Measurements from ENCODE around the gene ERBB4.

ERBB4 gene

GRCh38 chr2:212033888-212034287 is 504.7 kb downstream of the ERBB4 start:
- Histone ChIP-seq H3K4me3 (ENCODE audit: low read length) (no peak overlapping the region), H3K36me3 (ENCODE audit: insufficient read depth, low read depth, low read length) (no peaks in the 10 kb centered on the region), H3K9me3 (ENCODE audit: insufficient read depth, low read depth, low read length) (no peaks in the 10 kb centered on the region), H3K27me3 (ENCODE audit: insufficient read depth, low read length) (no peaks in the 10 kb centered on the region), H3K9ac (ENCODE audit: low read depth, low read length) (no peak overlapping the region), H3K4me1 (ENCODE audit: insufficient read depth, low read length) (no peaks in the 10 kb centered on the region), H3K27ac (ENCODE audit: low read length) (no peak overlapping the region)

GRCh38 chr2:212032536-212033219 is 505.9 kb downstream of the ERBB4 start:
- Histone ChIP-seq H3K9ac (ENCODE audit: low read depth, low read length) (no peak overlapping the region), H3K27me3 (ENCODE audit: insufficient read depth, low read length) (no peaks in the 10 kb centered on the region), H3K9me3 (ENCODE audit: insufficient read depth, low read depth, low read length) (no peaks in the 10 kb centered on the region), H3K4me1 (ENCODE audit: insufficient read depth, low read length) (no peaks in the 10 kb centered on the region), H3K27ac (ENCODE audit: low read length) (no peak overlapping the region), H3K36me3 (ENCODE audit: insufficient read depth, low read depth, low read length) (no peaks in the 10 kb centered on the region), H3K4me3 (ENCODE audit: low read length) (no peak overlapping the region)

GRCh38 chr2:212032032-212032431 is 506.6 kb downstream of the ERBB4 start:
- H3K4me3 ChIP-seq (ENCODE audit: low read length): no peak overlapping the region
- H3K36me3 ChIP-seq (ENCODE audit: insufficient read depth, low read depth, low read length): no peaks in the 10 kb centered on the region
- no peaks in the 10 kb centered on the region for H3K27me3 ChIP-seq (ENCODE audit: insufficient read depth, low read length)
- H3K27ac ChIP-seq (ENCODE audit: low read length): no peak overlapping the region
- no peaks in the 10 kb centered on the region for H3K9me3 ChIP-seq (ENCODE audit: insufficient read depth, low read depth, low read length)
- no peaks in the 10 kb centered on the region for H3K4me1 ChIP-seq (ENCODE audit: insufficient read depth, low read length)
- no peak overlapping the region for H3K9ac ChIP-seq (ENCODE audit: low read depth, low read length)

GRCh38 chr2:212030709-212031108 is 507.9 kb downstream of the ERBB4 start:
- no peak overlapping the region for H3K4me3 ChIP-seq (ENCODE audit: low read length)
- no peaks in the 10 kb centered on the region for H3K36me3 ChIP-seq (ENCODE audit: insufficient read depth, low read depth, low read length)
- H3K4me1 ChIP-seq (ENCODE audit: insufficient read depth, low read length): no peaks in the 10 kb centered on the region
- H3K27ac ChIP-seq (ENCODE audit: low read length): no peak overlapping the region
- H3K9me3 ChIP-seq (ENCODE audit: insufficient read depth, low read depth, low read length): no peaks in the 10 kb centered on the region
- H3K27me3 ChIP-seq (ENCODE audit: insufficient read depth, low read length): no peaks in the 10 kb centered on the region
- H3K9ac ChIP-seq (ENCODE audit: low read depth, low read length): no peak overlapping the region

GRCh38 chr2:212028798-212029394 is 509.7 kb downstream of the ERBB4 start:
- H3K4me1 ChIP-seq (ENCODE audit: insufficient read depth, low read length): no peaks in the 10 kb centered on the region
- no peaks in the 10 kb centered on the region for H3K27me3 ChIP-seq (ENCODE audit: insufficient read depth, low read length)
- no peaks in the 10 kb centered on the region for H3K36me3 ChIP-seq (ENCODE audit: insufficient read depth, low read depth, low read length)
- H3K9ac ChIP-seq (ENCODE audit: low read depth, low read length): no peak overlapping the region
- H3K27ac ChIP-seq (ENCODE audit: low read length): no peak overlapping the region
- H3K4me3 ChIP-seq (ENCODE audit: low read length): no peak overlapping the region
- H3K9me3 ChIP-seq (ENCODE audit: insufficient read depth, low read depth, low read length): no peaks in the 10 kb centered on the region

DNA sequence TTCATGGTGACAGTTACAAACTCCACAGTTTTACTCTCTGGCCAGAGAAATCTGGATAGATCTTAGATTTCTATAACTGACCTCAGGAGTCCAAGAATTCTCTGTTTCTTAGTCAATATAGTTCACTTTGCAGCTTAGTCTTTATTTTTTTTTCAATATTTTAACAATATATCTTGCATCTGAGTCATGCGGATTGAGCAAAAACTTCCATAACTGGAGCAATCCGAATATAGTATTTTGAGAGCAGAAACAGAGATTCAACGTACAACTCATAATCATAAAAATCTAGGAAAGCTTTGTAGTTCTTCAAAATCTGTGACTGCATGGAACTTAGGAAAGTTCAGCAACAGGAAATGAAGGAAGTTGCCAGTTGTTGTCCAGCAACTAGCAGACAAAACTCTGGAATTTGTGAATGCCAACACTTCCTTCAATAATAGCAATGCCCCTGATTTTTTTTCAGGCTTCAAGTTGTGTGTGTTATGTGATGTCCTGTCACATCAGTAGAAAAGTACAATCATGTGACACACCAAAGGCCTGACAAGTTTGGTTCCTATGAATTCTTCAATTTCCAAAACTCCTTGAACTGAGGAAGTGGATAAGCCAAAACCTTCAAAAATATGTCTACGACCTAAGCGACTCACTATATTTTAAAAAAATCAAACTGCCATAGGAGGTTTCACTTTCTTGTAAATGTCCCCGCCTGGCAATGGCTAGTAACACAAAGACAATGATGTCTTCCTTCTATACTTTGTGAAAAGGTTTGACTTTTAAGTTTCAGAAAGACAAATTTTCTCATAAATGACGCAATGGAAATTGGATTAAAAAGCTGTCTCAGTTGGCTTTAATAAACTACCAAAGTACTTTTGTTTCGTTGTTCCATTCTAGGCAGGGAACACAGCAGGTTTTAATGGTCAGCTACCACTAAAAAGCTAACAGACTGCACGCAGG is 510.6 kb downstream of the ERBB4 start:
- H3K9ac ChIP-seq (ENCODE audit: low read depth, low read length): no peak overlapping the region
- no peaks in the 10 kb centered on the region for H3K27me3 ChIP-seq (ENCODE audit: insufficient read depth, low read length)
- no peaks in the 10 kb centered on the region for H3K9me3 ChIP-seq (ENCODE audit: insufficient read depth, low read depth, low read length)
- H3K36me3 ChIP-seq (ENCODE audit: insufficient read depth, low read depth, low read length): no peaks in the 10 kb centered on the region
- H3K4me3 ChIP-seq (ENCODE audit: low read length): no peak overlapping the region
- no peaks in the 10 kb centered on the region for H3K4me1 ChIP-seq (ENCODE audit: insufficient read depth, low read length)
- no peak overlapping the region for H3K27ac ChIP-seq (ENCODE audit: low read length)

- Histone ChIP-seq H3K4me3 (ENCODE audit: low read length) (no peak overlapping the region), H3K9ac (ENCODE audit: low read depth, low read length) (no peak overlapping the region), H3K4me1 (ENCODE audit: insufficient read depth, low read length) (no peaks in the 10 kb centered on the region), H3K9me3 (ENCODE audit: insufficient read depth, low read depth, low read length) (no peaks in the 10 kb centered on the region), H3K27ac (ENCODE audit: low read length) (no peak overlapping the region), H3K36me3 (ENCODE audit: insufficient read depth, low read depth, low read length) (no peaks in the 10 kb centered on the region), H3K27me3 (ENCODE audit: insufficient read depth, low read length) (no peaks in the 10 kb centered on the region)
Observed at GRCh38 chr2:212024040-212024439, 514.6 kb downstream of the ERBB4 start.

DNA sequence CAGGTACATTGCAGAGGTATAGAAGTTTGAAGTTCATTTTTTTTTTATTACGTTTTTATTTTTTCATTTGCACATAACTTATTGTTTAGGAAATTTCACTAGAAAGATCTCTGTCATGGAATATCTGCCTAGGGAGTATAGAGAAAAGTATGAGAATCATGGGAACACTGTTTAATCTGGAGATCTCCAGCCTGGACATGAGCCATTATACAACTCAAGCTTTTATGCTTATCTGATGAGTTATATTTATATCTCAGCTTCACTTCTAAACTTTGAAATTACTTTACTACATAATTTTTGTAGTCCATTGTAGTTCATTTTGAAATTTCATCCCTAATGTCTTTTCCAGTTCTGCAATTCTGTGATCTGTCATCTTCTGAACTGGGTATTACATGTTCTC is 515.6 kb downstream of the ERBB4 start:
- Histone ChIP-seq H3K36me3 (ENCODE audit: insufficient read depth, low read depth, low read length) (no peaks in the 10 kb centered on the region), H3K9ac (ENCODE audit: low read depth, low read length) (no peak overlapping the region), H3K27me3 (ENCODE audit: insufficient read depth, low read length) (no peaks in the 10 kb centered on the region), H3K4me3 (ENCODE audit: low read length) (no peak overlapping the region), H3K9me3 (ENCODE audit: insufficient read depth, low read depth, low read length) (no peaks in the 10 kb centered on the region), H3K27ac (ENCODE audit: low read length) (no peak overlapping the region), H3K4me1 (ENCODE audit: insufficient read depth, low read length) (no peaks in the 10 kb centered on the region)

DNA sequence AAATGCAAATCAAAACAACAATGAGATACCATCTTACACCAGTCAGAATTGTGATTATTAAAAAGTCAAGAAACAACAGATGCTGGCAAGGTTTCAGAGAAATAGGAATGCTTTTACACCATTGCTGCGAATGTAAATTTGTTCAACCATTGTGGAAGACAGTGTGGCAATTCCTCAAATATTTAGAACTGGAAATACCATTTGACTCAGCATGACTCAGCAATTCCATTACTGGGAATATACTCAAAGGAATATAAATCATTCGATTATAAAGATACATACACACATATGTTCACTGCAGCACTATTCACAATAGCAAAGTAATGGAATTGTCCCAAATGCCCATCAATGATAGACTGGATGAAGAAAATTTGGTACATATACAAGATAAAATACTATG is 516.7 kb downstream of the ERBB4 start:
- no peaks in the 10 kb centered on the region for H3K36me3 ChIP-seq (ENCODE audit: insufficient read depth, low read depth, low read length)
- H3K27ac ChIP-seq (ENCODE audit: low read length): no peak overlapping the region

GRCh38 chr2:212015588-212015987 is 523.0 kb downstream of the ERBB4 start:
- Histone ChIP-seq H3K4me1 (ENCODE audit: insufficient read depth, low read length) (0 out of 2 replicates have a peak, but pooled peaks cover 5% of the 10 kb centered on the region), H3K4me3 (ENCODE audit: low read length) (no peak overlapping the region), H3K9ac (ENCODE audit: low read depth, low read length) (no peak overlapping the region), H3K36me3 (ENCODE audit: insufficient read depth, low read depth, low read length) (no peaks in the 10 kb centered on the region), H3K27me3 (ENCODE audit: insufficient read depth, low read length) (no peaks in the 10 kb centered on the region), H3K27ac (ENCODE audit: low read length) (no peak overlapping the region), H3K9me3 (ENCODE audit: insufficient read depth, low read depth, low read length) (no peaks in the 10 kb centered on the region)

More for the DNA sequence above, 516.7 kb downstream of the ERBB4 start:
- Histone ChIP-seq H3K9ac (ENCODE audit: low read depth, low read length) (no peak overlapping the region), H3K4me3 (ENCODE audit: low read length) (no peak overlapping the region), H3K27me3 (ENCODE audit: insufficient read depth, low read length) (no peaks in the 10 kb centered on the region), H3K9me3 (ENCODE audit: insufficient read depth, low read depth, low read length) (no peaks in the 10 kb centered on the region), H3K4me1 (ENCODE audit: insufficient read depth, low read length) (no peaks in the 10 kb centered on the region)

GRCh38 chr2:212013626-212014025 is 525.0 kb downstream of the ERBB4 start:
- no peak overlapping the region for H3K27ac ChIP-seq (ENCODE audit: low read length)
- 0 out of 2 replicates have a peak, but pooled peaks cover 5% of the 10 kb centered on the region for H3K4me1 ChIP-seq (ENCODE audit: insufficient read depth, low read length)
- no peaks in the 10 kb centered on the region for H3K36me3 ChIP-seq (ENCODE audit: insufficient read depth, low read depth, low read length)
- H3K4me3 ChIP-seq (ENCODE audit: low read length): no peak overlapping the region
- no peak overlapping the region for H3K9ac ChIP-seq (ENCODE audit: low read depth, low read length)
- no peaks in the 10 kb centered on the region for H3K27me3 ChIP-seq (ENCODE audit: insufficient read depth, low read length)
- H3K9me3 ChIP-seq (ENCODE audit: insufficient read depth, low read depth, low read length): no peaks in the 10 kb centered on the region
